Muscle layer of duodenum (tissue), 2 donors: ENCODE measurements around the gene FXYD6.
A peak's percentile ranks its signal among the peaks of the same experiment; 100 is the strongest.

Source experiments
- H3K27ac ChIP-seq: one replicate; pipeline ENCODE4 v1.7.0; 2013; ENCODE audit warnings: mild to moderate bottlenecking, low read length
- H3K27me3 ChIP-seq: one replicate; pipeline ENCODE4 v1.7.0; 2013; ENCODE audit warnings: low read depth, mild to moderate bottlenecking, control low read depth, low read length
- H3K36me3 ChIP-seq, 2 donors: one replicate each; pipeline ENCODE4 v1.7.0; 2013; ENCODE audit warnings: low read length in 2 of 2, control low read depth in 1 of 2, mild to moderate bottlenecking in 1 of 2; ENCODE audit not compliant: insufficient read depth in 2 of 2, control insufficient read depth in 1 of 2
- H3K4me1 ChIP-seq, 2 donors: one replicate each; pipeline ENCODE4 v1.7.0; 2013; ENCODE audit warnings: low read length in 2 of 2, mild to moderate bottlenecking in 2 of 2, control low read depth in 1 of 2, moderate library complexity in 1 of 2; ENCODE audit not compliant: insufficient read depth in 2 of 2, control insufficient read depth in 1 of 2
- H3K4me3 ChIP-seq, 2 donors: one replicate each; pipeline ENCODE4 v1.7.0; 2013; ENCODE audit warnings: low read length in 2 of 2, low read depth in 1 of 2, mild to moderate bottlenecking in 1 of 2
- H3K9me3 ChIP-seq, 2 donors: one replicate each; pipeline ENCODE4 v1.7.0; 2013; ENCODE audit warnings: low read length in 2 of 2, control low read depth in 1 of 2, mild to moderate bottlenecking in 1 of 2; ENCODE audit not compliant: control insufficient read depth in 1 of 2
- donor health status: healthy.

The FXYD6 gene

GRCh38 chr11:117823294-117823945 lies 53.0 kb downstream of the FXYD6 start:
- Histone ChIP-seq H3K27ac (peak overlapping the region; percentile 60), H3K27me3 (no peaks in the 10 kb centered on the region), H3K9me3 (no peaks in the 10 kb centered on the region), H3K4me1 (peaks cover 5 to 27% of the 10 kb centered on the region in 2 donors), H3K36me3 (no peaks in the 10 kb centered on the region), H3K4me3 (no peak overlapping the region)

GRCh38 chr11:117822074-117823033 lies 54.1 kb downstream of the FXYD6 start:
- Histone ChIP-seq H3K9me3 (no peaks in the 10 kb centered on the region), H3K4me1 (peaks cover 8 to 33% of the 10 kb centered on the region in 2 donors), H3K27me3 (no peaks in the 10 kb centered on the region), H3K27ac (peak overlapping the region; percentile 60), H3K36me3 (no peaks in the 10 kb centered on the region), H3K4me3 (no peak overlapping the region)

GRCh38 chr11:117821431-117821830 lies 55.0 kb downstream of the FXYD6 start:
- H3K36me3 ChIP-seq = no peaks in the 10 kb centered on the region
- H3K9me3 ChIP-seq = no peaks in the 10 kb centered on the region
- H3K4me1 ChIP-seq = peaks cover 13 to 37% of the 10 kb centered on the region in 2 donors
- no peak overlapping the region for H3K27ac ChIP-seq
- H3K27me3 ChIP-seq = no peaks in the 10 kb centered on the region
- H3K4me3 ChIP-seq = no peak overlapping the region

DNA sequence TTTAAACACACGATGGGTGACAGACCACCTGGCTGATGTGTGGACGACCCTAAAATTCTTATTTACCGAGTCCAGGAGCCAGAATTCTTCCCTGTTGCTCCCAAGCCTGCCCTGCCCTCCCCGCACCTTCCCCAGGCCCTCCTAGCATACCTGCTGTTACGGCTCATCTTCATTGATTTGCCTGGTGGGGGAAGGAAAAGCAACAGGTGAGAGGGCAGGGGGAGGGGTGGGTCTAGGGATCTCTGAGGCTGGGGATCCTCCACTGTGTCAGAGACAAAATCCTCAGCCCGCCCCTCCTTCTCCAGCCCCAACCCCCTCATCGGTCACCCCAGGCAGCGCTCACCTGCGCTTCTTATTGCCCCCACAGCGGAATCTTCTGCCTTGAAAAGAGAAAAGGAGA lies 55.9 kb downstream of the FXYD6 start:
- Histone ChIP-seq H3K27me3 (no peaks in the 10 kb centered on the region), H3K36me3 (no peaks in the 10 kb centered on the region), H3K27ac (no peak overlapping the region), H3K4me3 (no peak overlapping the region), H3K9me3 (no peaks in the 10 kb centered on the region), H3K4me1 (peaks cover 18 to 39% of the 10 kb centered on the region in 2 donors)

DNA sequence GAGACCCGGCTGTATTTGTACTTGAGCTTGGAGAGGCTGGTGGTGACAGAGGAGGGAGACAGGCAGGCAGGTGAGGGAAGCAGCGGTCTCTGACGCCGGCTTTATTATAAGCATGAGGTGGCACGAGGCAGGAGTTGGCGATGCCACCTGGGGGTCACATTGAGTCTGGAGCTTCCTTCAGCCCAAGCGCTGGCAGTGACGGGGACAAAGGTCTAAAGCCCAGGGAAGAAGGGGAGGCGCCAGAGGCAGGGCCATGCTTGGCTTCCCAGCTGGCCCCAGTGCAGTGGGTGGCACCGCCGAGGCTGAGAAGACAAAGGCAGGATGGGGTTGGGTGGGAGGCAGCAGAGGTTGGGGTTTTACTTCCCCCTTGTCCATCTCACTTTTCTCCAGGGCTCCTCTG lies 56.4 kb downstream of the FXYD6 start:
- Histone ChIP-seq H3K4me3 (no peak overlapping the region), H3K27me3 (no peaks in the 10 kb centered on the region), H3K27ac (peak overlapping the region; percentile 31), H3K4me1 (peaks cover 21 to 39% of the 10 kb centered on the region in 2 donors), H3K9me3 (no peaks in the 10 kb centered on the region), H3K36me3 (no peaks in the 10 kb centered on the region)

GRCh38 chr11:117819096-117820040 lies 57.1 kb downstream of the FXYD6 start:
- peaks cover 21 to 41% of the 10 kb centered on the region in 2 donors for H3K4me1 ChIP-seq

GRCh38 chr11:117818041-117818873 lies 58.2 kb downstream of the FXYD6 start:
- H3K36me3 ChIP-seq = no peaks in the 10 kb centered on the region
- no peak overlapping the region for H3K27ac ChIP-seq
- H3K27me3 ChIP-seq = no peaks in the 10 kb centered on the region
- no peak overlapping the region for H3K4me3 ChIP-seq
- H3K4me1 ChIP-seq = peaks cover 15 to 41% of the 10 kb centered on the region in 2 donors
- H3K9me3 ChIP-seq = no peaks in the 10 kb centered on the region

More at GRCh38 chr11:117819096-117820040, 57.1 kb downstream of the FXYD6 start:
- no peak overlapping the region for H3K4me3 ChIP-seq
- H3K36me3 ChIP-seq = no peaks in the 10 kb centered on the region
- no peaks in the 10 kb centered on the region for H3K27me3 ChIP-seq
- peak overlapping the region; percentile 31 for H3K27ac ChIP-seq
- H3K9me3 ChIP-seq = no peaks in the 10 kb centered on the region

GRCh38 chr11:117817368-117818040 lies 59.0 kb downstream of the FXYD6 start:
- Histone ChIP-seq H3K4me1 (peaks cover 15 to 37% of the 10 kb centered on the region in 2 donors), H3K27me3 (no peaks in the 10 kb centered on the region), H3K27ac (peak overlapping the region; percentile 45), H3K36me3 (no peaks in the 10 kb centered on the region), H3K4me3 (peak overlapping the region in 1 of 2 donors; percentile 39), H3K9me3 (no peaks in the 10 kb centered on the region)

- H3K4me3 ChIP-seq = peak overlapping the region in 1 of 2 donors; percentile 39
- H3K27ac ChIP-seq = peak overlapping the region; percentile 45
Measured at GRCh38 chr11:117816846-117817367, 59.6 kb downstream of the FXYD6 start.

More at GRCh38 chr11:117816846-117817367, 59.6 kb downstream of the FXYD6 start:
- H3K9me3 ChIP-seq = no peaks in the 10 kb centered on the region
- peaks cover 15 to 34% of the 10 kb centered on the region in 2 donors for H3K4me1 ChIP-seq
- no peaks in the 10 kb centered on the region for H3K36me3 ChIP-seq
- no peaks in the 10 kb centered on the region for H3K27me3 ChIP-seq
